Lower lobe of right lung (tissue), 2 donors: ENCODE results near the gene LRRTM4. TPM values are rescaled to one million over a fixed set of nuclear protein-coding genes. Genes with fewer than 3 reads are reported as not detected.

Source experiments
- ATAC-seq, 2 donors: fragments of 200-7000 bp; cut with Tn5 transposase; one replicate each; pipeline ENCODE4 v1.9.1; 2020 to 2022; ENCODE audit warnings: mild to moderate bottlenecking in 2 of 2, moderate library complexity in 2 of 2
- DNase-seq: peaks from one replicate; pipeline ENCODE4 v3.0.0-alpha.2; 2020
- H3K27ac ChIP-seq: fragments of 200-600 bp; one replicate; pipeline ENCODE4 v1.8.0; 2022
- H3K27me3 ChIP-seq: fragments of 200-600 bp; one replicate; pipeline ENCODE4 v1.8.0; 2022; ENCODE audit warnings: low read depth
- H3K36me3 ChIP-seq: fragments of 200-600 bp; one replicate; pipeline ENCODE4 v1.8.0; 2022; ENCODE audit warnings: mild to moderate bottlenecking
- H3K4me1 ChIP-seq: fragments of 200-600 bp; one replicate; pipeline ENCODE4 v1.8.0; 2022
- H3K4me3 ChIP-seq: fragments of 200-600 bp; one replicate; pipeline ENCODE4 v1.8.0; 2022; ENCODE audit warnings: mild to moderate bottlenecking
- H3K9me3 ChIP-seq: fragments of 200-600 bp; one replicate; pipeline ENCODE4 v1.8.0; 2022
- intact Hi-C: fragments of 100-400 bp; cut with DNase I; formaldehyde crosslinking; loops from one replicate; pipeline ENCODE4 v1.11.0; 2022
- total RNA-seq: library from RNA; stranded (reverse); fragmentation: NEBNext Ultra II Directional; extraction: Animal tissue kit (Norgen Biotek cat#: 25700); gene quantifications from one replicate; pipeline ENCODE4 v1.2.1, GENCODE V29; 2021
- TF ChIP-seq, protein P1 (sequence below): fragments of 200-600 bp; IDR thresholded peaks from one replicate; pipeline ENCODE4 v1.8.0; 2022; ENCODE audit warnings: antibody characterized with exemption, mild to moderate bottlenecking
- donor health status: DM: no; HTN: yes; CAD: no; lungs with severe emphysema.

Gene LRRTM4
- total RNA-seq, 1 donor from 2014 or later: 0.77 TPM

DNA sequence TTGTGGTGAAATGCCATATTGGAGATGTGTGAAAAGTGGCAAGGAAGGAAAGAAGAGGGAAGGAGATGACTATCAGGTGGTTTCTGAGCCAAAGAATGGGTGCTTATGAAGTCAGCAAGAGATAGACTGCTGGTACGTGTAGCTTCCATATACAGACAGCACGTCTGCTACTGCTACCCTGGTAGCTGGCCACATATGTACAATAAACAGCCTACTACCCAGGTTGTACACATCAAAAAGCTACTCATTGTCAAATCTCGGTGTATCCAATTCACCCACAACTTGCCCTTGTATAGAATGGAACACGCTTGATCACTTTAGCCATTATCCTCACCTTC is 761.8 kb downstream of the LRRTM4 start:
- DNase-seq: no peak
- no peak overlapping the region for H3K27ac ChIP-seq
- TF ChIP-seq, protein P1, sequence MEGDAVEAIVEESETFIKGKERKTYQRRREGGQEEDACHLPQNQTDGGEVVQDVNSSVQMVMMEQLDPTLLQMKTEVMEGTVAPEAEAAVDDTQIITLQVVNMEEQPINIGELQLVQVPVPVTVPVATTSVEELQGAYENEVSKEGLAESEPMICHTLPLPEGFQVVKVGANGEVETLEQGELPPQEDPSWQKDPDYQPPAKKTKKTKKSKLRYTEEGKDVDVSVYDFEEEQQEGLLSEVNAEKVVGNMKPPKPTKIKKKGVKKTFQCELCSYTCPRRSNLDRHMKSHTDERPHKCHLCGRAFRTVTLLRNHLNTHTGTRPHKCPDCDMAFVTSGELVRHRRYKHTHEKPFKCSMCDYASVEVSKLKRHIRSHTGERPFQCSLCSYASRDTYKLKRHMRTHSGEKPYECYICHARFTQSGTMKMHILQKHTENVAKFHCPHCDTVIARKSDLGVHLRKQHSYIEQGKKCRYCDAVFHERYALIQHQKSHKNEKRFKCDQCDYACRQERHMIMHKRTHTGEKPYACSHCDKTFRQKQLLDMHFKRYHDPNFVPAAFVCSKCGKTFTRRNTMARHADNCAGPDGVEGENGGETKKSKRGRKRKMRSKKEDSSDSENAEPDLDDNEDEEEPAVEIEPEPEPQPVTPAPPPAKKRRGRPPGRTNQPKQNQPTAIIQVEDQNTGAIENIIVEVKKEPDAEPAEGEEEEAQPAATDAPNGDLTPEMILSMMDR: no peak
- no peaks in the 10 kb centered on the region for H3K36me3 ChIP-seq
- no peaks in the 10 kb centered on the region for H3K9me3 ChIP-seq
- H3K4me1 ChIP-seq: no peaks in the 10 kb centered on the region
- H3K27me3 ChIP-seq: no peaks in the 10 kb centered on the region
- no peak overlapping the region for H3K4me3 ChIP-seq
- intact Hi-C loops: no loop called here
- ATAC-seq: no peak

DNA sequence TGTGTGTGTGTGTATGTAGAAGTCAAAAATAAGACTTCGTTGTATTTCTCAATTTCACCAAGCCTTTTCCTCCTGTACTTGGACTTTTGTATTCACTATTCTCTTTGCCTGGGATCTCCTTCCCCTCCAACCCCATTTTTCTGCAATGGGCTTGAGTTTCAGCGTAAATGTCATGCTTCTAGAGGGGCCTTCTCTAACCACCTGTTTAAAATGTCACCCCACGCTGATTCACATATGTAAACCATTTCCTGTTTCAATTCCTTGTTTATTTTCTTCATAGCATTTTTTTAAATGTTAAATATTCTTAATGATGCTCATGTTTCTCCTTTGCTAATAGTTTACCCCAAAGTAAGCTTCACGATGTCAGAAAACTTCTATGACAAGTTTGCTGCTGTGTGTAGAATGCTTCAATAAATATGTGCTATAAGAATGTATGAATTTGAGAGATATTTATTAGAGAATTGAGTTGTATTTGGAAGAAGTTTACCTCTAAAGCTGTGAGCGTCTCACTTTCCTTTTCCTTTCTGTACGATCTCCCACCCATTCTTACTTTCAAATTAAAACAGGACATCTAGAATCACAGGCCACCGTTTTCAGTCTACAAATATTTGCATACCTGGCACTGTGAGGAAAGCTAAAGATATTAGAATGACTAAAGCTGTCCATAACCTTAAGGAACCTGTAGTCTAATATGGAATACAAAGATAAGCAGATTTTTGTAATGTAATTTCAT is 762.4 kb downstream of the LRRTM4 start:
- Histone ChIP-seq H3K27ac (no peak overlapping the region), H3K9me3 (no peaks in the 10 kb centered on the region), H3K4me3 (no peak overlapping the region), H3K36me3 (no peaks in the 10 kb centered on the region), H3K4me1 (no peaks in the 10 kb centered on the region), H3K27me3 (no peaks in the 10 kb centered on the region)
- ATAC-seq (no peak), DNase-seq (no peak)
- intact Hi-C loops: no loop called here
- TF ChIP-seq, protein P1: no peak

DNA sequence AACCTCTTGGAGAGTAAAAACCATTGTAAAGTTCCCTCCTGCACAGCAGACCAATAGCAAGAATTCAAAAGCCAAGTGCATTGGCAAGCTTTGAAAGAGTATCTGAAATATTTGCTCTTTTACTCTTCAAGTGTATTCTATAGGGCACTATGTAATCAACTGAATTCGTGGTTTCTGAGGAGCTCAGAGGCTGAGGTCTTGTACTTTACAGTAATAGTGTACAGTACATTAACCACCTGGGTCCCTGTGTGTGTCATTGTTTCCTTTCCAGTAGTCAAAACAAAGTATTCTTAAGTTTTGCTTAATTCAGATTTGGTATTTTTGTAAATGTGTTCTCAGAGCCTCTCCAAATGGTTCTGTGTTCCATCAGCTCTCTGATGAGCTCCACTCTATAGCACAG is 769.7 kb downstream of the LRRTM4 start:
- DNase-seq (no peak), ATAC-seq (no peak)
- no peaks in the 10 kb centered on the region for H3K9me3 ChIP-seq
- H3K27ac ChIP-seq: no peak overlapping the region
- H3K4me1 ChIP-seq: no peaks in the 10 kb centered on the region
- H3K27me3 ChIP-seq: no peaks in the 10 kb centered on the region
- TF ChIP-seq, protein P1: no peak
- no peak overlapping the region for H3K4me3 ChIP-seq
- no peaks in the 10 kb centered on the region for H3K36me3 ChIP-seq
- intact Hi-C loops: no loop called here

DNA sequence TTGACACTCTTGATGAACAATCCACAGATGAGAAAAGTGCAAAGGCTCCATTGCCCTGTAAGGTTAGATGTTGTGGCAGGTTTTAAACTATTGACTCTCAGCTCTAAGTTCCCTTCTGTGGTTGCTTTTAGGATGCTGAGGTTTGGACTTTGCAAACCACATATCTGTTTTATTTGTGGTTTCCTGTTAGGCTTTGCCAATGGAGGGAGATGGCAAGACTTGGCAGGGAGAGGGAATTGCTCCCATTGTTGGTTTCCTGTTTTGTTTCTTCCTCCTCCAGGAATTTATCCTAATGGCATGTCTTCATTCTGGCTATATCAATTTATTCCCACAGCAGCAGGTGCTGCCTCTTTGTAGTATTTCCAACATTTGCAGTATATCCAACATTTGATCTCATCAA is 772.3 kb downstream of the LRRTM4 start:
- Histone ChIP-seq H3K27ac (no peak overlapping the region), H3K27me3 (no peaks in the 10 kb centered on the region), H3K4me1 (no peaks in the 10 kb centered on the region), H3K9me3 (no peaks in the 10 kb centered on the region), H3K4me3 (no peak overlapping the region), H3K36me3 (no peaks in the 10 kb centered on the region)
- ATAC-seq (no peak), DNase-seq (no peak)
- intact Hi-C loops: no loop called here
- TF ChIP-seq, protein P1: no peak

DNA sequence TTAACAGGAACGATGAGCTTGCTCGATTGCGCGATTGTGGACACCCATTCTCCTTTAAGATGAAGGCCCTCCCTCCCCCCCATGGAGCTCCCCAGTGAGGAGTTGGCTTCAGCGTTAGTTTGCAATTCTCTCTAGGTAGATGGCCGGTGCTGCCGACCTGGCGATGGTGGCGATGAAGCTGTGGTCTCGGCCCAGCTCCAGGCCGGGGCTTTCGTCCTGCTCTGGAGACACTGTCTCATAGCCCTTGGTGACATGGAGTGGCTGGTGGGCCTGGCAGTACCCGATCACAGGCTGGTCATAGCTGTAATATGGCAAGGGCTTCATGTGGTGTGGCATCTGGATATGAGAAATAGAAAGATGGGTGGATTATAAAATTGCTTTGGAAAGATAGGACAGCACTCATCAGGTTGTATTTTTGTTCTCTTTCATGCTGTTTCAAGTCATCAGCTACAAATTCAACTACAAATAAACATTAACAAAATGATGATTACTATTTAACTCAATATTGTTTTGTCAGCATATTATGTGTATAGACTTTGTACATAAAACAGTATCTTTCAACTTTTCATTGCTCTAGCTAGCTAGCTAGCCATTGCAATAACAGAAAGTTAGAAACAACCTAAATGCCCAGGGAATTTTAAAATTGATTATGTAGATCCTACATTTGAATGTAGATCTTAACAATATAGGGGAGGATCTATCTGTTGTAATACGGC is 773.4 kb downstream of the LRRTM4 start:
- H3K36me3 ChIP-seq: no peaks in the 10 kb centered on the region
- TF ChIP-seq, protein P1: no peak
- intact Hi-C loops: no loop called here
- no peak overlapping the region for H3K27ac ChIP-seq
- DNase-seq (no peak), ATAC-seq (no peak)
- H3K27me3 ChIP-seq: no peaks in the 10 kb centered on the region
- no peak overlapping the region for H3K4me3 ChIP-seq
- no peaks in the 10 kb centered on the region for H3K9me3 ChIP-seq
- H3K4me1 ChIP-seq: no peaks in the 10 kb centered on the region
